ENCODE measurements around the gene KLHL28. TPM values are rescaled to one million over a fixed set of nuclear protein-coding genes. Genes with fewer than 3 reads are reported as not detected.

Gene KLHL28
- total RNA-seq, 8 experiments from 2014 or later, result 7.1 to 35.3 (median 25.2) TPM

DNA sequence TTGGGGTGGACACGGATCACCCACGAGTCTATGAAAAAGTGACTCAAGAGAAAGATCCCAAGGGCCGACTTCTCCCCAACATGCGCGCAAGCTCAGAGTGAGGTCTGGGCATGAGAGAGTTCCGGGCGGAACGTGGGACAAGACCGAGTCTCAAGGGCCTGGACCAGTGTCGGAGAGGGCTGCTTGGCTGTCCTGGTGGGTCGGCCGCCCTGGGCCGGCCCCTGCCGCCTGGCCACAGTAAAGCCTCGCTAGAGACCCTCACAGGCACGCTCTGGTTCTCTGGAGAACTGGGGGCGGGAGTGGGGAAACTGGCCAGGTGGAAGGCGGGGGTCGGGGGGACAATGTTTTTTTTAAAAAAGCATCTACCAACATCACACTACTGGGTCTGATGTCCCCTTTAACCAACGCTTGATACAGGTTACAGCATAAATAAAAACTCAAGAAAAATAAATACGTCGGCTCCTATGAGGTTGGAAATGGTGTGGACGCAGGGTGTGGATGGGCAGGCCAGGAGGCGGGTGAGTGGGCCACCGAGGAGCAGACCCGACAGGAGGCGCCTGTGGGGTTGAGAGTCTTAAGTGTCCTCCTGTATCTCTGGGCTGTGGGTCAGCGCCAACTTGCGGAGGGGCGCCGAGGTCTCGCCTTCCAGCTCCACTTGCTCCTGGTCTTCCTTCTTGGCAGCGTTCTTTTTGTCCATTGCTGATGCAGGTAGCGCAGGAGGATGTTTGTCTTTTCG, 74.7 kb downstream of the KLHL28 start:
- no peak overlapping the region for H3K4me3 ChIP-seq

DNA sequence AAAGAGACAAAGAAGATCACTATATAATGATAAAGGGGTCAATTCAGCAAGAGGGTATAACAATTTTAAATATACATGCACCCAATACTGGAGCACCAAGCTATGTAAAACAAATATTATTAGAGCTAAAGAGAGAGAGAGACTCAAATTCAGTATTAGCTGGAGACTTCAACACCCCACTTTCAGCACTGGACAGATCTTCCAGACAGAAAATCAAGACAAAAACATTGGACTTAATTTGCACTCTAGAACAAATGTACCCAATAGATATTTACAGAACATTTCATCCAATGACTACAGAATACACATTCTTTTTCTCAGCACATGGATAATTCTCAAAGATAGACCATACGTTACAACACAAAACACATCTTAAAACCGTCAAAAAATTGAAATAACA, 81.0 kb downstream of the KLHL28 start:
- WGBS, 10 experiments, result 50 to 100% (median 70%) methylated on average over 2 of the region's 2 CpGs; no CpG with 5 or more reads in 1 of the 10 experiments
- in situ Hi-C loops (cut with MboI; ENCODE audit: low pct_unique_long_range_greater_than_20kb in 2 of 9, low sequenced_read_pairs in 9 of 9, unreplicated experiment in 9 of 9), result no loop called here
- Histone ChIP-seq H3K4me1 (replicated peaks in 1 of 2) (no peaks in the 10 kb centered on the region), H3K27ac (no peak overlapping the region), H3K4me3 (no peak overlapping the region)
- no peak for ATAC-seq (replicated peaks in 6 of 8)

More for the DNA sequence above, 74.7 kb downstream of the KLHL28 start:
- 0 to 100% (median 98%) methylated on average over 1 to 12 of the region's 35 CpGs; no CpG with 5 or more reads in 2 of the 10 experiments for WGBS, 10 experiments
- Histone ChIP-seq H3K27ac (no peak overlapping the region), H3K4me1 (replicated peaks in 1 of 2) (no peaks in the 10 kb centered on the region)
- in situ Hi-C loops (cut with MboI; ENCODE audit: low pct_unique_long_range_greater_than_20kb in 2 of 9, low sequenced_read_pairs in 9 of 9, unreplicated experiment in 9 of 9), result no loop called here
- ATAC-seq (replicated peaks in 6 of 8), result no peak

Other genes starting within 250 kb of the KLHL28 start
- gene TOGARAM1, start 243 bp upstream of the KLHL28 start, total RNA-seq, result 10 to 100 TPM in 7 of 8 experiments, 1 to 10 TPM in 1; 7.3 to 29.9 (median 17.5) TPM
- 10 to 100 TPM; 27.7 to 41.3 (median 33.5) TPM for gene PRPF39, start 122.2 kb upstream of the KLHL28 start, total RNA-seq
- gene FKBP3, start 172.5 kb upstream of the KLHL28 start, total RNA-seq, result 100 to 1,000 TPM in 4 of 8 experiments, 10 to 100 TPM in 4; 38.1 to 126 (median 96.1) TPM
- 10 to 100 TPM in 1 of 8 experiments, 1 to 10 TPM in 7; 2.6 to 13.1 (median 5.4) TPM for gene FANCM, start 174.0 kb upstream of the KLHL28 start, total RNA-seq